WTC11 (cell line): ENCODE results near the gene TPD52L2. TPM values are rescaled to one million over a fixed set of nuclear protein-coding genes. Genes with fewer than 3 reads are reported as not detected.
"Not testable (repeated sequence)": the region's sequence is repeated elsewhere in the genome, so short reads cannot be mapped to it uniquely, and the experiment has no call there.

Experiments used
- ATAC-seq: fragments of 200-7000 bp; cut with Tn5 transposase; 2 replicates; pipeline ENCODE4 v1.10.0; 2021; ENCODE audit warnings: mild to moderate bottlenecking, moderate library complexity
- CTCF ChIA-PET: fragments of 300-600 bp; sonication (Branson Sonifier 250); formaldehyde crosslinking; loops from one replicate; lab custom pipeline; 2021; ENCODE audit warnings: antibody characterized with exemption; lab: Charles Lee
- POLR2A ChIA-PET: fragments of 350-600 bp; sonication (Branson Sonifier 250); formaldehyde crosslinking; loops from one replicate; lab custom pipeline; 2021; ENCODE audit warnings: antibody characterized with exemption; lab: Charles Lee
- DNase-seq: peaks from one replicate; pipeline ENCODE4 v3.0.0; 2021; ENCODE audit warnings: low spot score
- H3K27ac Mint-ChIP-seq: 2 replicates; pipeline ENCODE4 v1.8.0; 2021; ENCODE audit warnings: mixed read lengths
- H3K27me3 Mint-ChIP-seq: 2 replicates; pipeline ENCODE4 v1.8.0; 2021; ENCODE audit warnings: low read depth, mild to moderate bottlenecking, moderate library complexity, mixed read lengths
- H3K36me3 Mint-ChIP-seq: 2 replicates; pipeline ENCODE4 v1.8.0; 2021; ENCODE audit warnings: mixed read lengths
- H3K4me1 Mint-ChIP-seq: 2 replicates; pipeline ENCODE4 v1.8.0; 2022; ENCODE audit warnings: mixed read lengths
- H3K4me3 Mint-ChIP-seq: 2 replicates; pipeline ENCODE4 v1.8.0; 2021; ENCODE audit warnings: mild to moderate bottlenecking, moderate library complexity, mixed read lengths
- H3K9me3 Mint-ChIP-seq: 2 replicates; pipeline ENCODE4 v1.8.0; 2021; ENCODE audit warnings: mixed read lengths
- ARID4B ChIP-seq: sonication (generic); formaldehyde crosslinking; IDR thresholded peaks from 2 replicates; pipeline ENCODE4 v1.8.0; 2023; ENCODE audit warnings: missing genetic modification reagents, mild to moderate bottlenecking, borderline replicate concordance
- E2F5 ChIP-seq: sonication (generic); formaldehyde crosslinking; IDR thresholded peaks from 2 replicates; pipeline ENCODE4 v1.8.1; 2022; ENCODE audit warnings: mild to moderate bottlenecking, moderate library complexity, missing genetic modification reagents
- FOXK1 ChIP-seq: sonication (generic); formaldehyde crosslinking; IDR thresholded peaks from 2 replicates; pipeline ENCODE4 v1.8.0; 2022; ENCODE audit warnings: mild to moderate bottlenecking, moderate library complexity, missing genetic modification reagents
- KAT7 ChIP-seq: sonication (generic); formaldehyde crosslinking; IDR thresholded peaks from 2 replicates; pipeline ENCODE4 v1.8.1; 2023; ENCODE audit warnings: missing genetic modification reagents, mild to moderate bottlenecking, borderline replicate concordance
- ZBTB21 ChIP-seq: sonication (generic); formaldehyde crosslinking; IDR thresholded peaks from 2 replicates; pipeline ENCODE4 v1.8.1; 2023; ENCODE audit warnings: mild to moderate bottlenecking, missing genetic modification reagents, borderline replicate concordance
- ZNF219 ChIP-seq: sonication (generic); formaldehyde crosslinking; IDR thresholded peaks from 2 replicates; pipeline ENCODE4 v1.8.0; 2023; ENCODE audit warnings: missing genetic modification reagents, mild to moderate bottlenecking, borderline replicate concordance
- ZNF263 ChIP-seq: sonication (generic); formaldehyde crosslinking; IDR thresholded peaks from 2 replicates; pipeline ENCODE4 v1.8.1; 2022; ENCODE audit warnings: low read depth, mild to moderate bottlenecking, moderate library complexity, missing genetic modification reagents
- ZNF416 ChIP-seq: fragments of 250-450 bp; sonication (Bioruptor Pico); IDR thresholded peaks from 2 replicates; pipeline ENCODE4 v1.9.0; 2021; ENCODE audit warnings: mild to moderate bottlenecking, inconsistent platforms
- ZNF423 ChIP-seq: fragments of 250-450 bp; sonication (Bioruptor Pico); IDR thresholded peaks from 2 replicates; pipeline ENCODE4 v2.1.2; 2022; ENCODE audit warnings: mild to moderate bottlenecking, moderate library complexity
- ZNF671 ChIP-seq: fragments of 250-450 bp; sonication (Bioruptor Pico); IDR thresholded peaks from 2 replicates; pipeline ENCODE4 v1.8.0; 2021; ENCODE audit warnings: mild to moderate bottlenecking
- ZSCAN18 ChIP-seq: fragments of 250-450 bp; sonication (Bioruptor Pico); IDR thresholded peaks from 2 replicates; pipeline ENCODE4 v2.1.2; 2022; ENCODE audit warnings: mild to moderate bottlenecking, moderate library complexity
- total RNA-seq: library from RNA; stranded (reverse); gene quantifications from 3 replicates; pipeline ENCODE4 v1.2.3, GENCODE V29; 2021
- TF ChIP-seq, protein P1 (sequence below): fragments of 250-450 bp; sonication (Bioruptor Pico); IDR thresholded peaks from 2 replicates; pipeline ENCODE4 v1.9.0; 2021; ENCODE audit warnings: moderate library complexity, mild to moderate bottlenecking, inconsistent platforms, borderline replicate concordance

The TPD52L2 gene
- total RNA-seq, 1 experiment from 2014 or later, result 80.8 TPM

DNA sequence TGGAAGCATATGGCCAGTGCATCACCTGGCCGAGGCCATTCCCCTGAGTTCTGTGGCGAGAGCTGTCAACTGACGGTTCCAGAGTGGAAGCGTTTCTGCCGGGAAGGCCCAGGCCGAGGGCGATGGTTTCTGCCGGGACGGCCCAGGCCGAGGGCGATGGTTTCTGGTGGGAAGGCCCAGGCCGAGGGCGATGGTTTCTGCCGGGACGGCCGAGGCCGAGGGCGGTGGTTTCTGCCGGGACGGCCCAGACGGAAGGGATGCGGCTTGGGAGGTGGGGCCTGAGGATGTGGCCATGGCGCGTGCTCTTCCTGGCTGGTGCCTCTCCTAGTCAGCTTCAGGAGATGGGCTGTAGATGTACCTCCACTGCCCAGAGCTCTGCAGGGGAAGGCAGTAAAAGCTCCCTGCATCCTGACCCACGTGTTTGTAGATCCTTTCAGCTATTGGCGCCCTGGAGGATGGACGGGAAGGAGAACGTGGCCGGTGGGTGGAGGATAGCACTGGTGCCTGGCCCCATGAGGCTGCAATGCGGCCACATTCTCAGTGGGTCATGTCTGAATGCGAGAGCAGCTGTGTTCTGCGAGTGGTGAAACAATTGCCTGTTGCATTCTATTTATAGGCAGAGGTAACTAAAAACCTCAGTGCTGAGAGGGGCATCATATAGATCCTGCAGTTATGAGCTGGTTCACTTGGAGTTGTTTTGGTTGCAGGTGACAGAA is 12.8 kb downstream of the TPD52L2 start:
- Mint-ChIP-seq H3K4me1 (no peaks in the 10 kb centered on the region), H3K4me3 (no peak overlapping the region), H3K27me3 (no peaks in the 10 kb centered on the region), H3K9me3 (no peaks in the 10 kb centered on the region), H3K36me3 (peaks cover 44% of the 10 kb centered on the region), H3K27ac (no peak overlapping the region)
- no peak for DNase-seq
- TF ChIP-seq ZSCAN18 (no peak), ZNF416 (CRISPR knock-in tag) (no peak), KAT7 (CRISPR knock-in tag) (no peak), ZBTB21 (CRISPR knock-in tag) (no peak), ZNF423 (no peak), ZNF263 (CRISPR knock-in tag) (no peak)
- TF ChIP-seq, protein P1, sequence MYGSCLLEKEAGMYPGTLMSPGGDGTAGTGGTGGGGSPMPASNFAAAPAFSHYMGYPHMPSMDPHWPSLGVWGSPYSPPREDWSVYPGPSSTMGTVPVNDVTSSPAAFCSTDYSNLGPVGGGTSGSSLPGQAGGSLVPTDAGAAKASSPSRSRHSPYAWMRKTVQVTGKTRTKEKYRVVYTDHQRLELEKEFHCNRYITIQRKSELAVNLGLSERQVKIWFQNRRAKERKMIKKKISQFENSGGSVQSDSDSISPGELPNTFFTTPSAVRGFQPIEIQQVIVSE (CRISPR knock-in tag), result no peak
- no peak for ATAC-seq
- ChIA-PET POLR2A (no interaction called here), CTCF (interaction anchor here (0.7 kb wide), 1 partner anchor 102 kb away, joined by 3 read pairs; no protein-coding TSS in a partner anchor)

DNA sequence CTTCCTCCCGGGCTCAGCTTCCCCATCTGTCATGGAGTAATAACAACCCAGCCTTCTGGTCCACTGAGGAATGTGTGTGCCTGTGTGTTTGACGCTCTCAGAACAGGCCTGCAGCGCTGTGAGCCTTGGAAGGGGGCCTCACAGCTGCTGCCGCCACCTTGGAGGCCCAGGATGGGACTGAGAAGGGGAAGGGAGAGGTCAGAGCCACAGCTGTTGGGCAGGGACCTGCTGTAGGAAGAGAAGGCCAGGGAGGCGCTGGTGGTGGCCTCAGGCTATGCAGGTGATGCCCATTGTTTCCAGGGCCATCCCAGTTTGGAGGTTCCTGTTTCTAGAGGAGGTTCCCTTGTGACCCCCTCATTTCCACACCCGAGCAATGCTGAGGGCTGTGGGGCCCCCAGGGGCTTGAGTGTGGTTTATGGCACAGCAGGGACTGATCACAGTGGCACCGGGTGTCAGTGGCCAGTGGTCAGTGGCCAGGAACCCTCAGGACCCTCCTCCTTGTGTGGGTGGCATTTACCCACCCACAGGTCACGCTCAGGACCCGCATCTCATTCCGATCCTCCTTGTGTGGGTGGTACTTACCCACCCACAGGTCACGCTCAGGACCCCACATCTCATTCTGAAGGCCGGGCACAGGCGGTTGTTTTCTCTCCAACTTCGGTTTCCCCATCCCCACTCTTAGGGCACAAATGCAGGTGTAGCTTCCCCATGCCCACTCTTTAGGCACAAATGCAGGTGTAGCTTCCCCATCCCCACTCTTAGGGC is 14.0 kb downstream of the TPD52L2 start:
- POLR2A ChIA-PET, result no interaction called here
- H3K36me3 Mint-ChIP-seq, result peaks cover 43% of the 10 kb centered on the region
- DNase-seq, result no peak

GRCh38 chr20:63880901-63881300 is 15.8 kb downstream of the TPD52L2 start:
- H3K27ac Mint-ChIP-seq, H3K4me3 Mint-ChIP-seq, ATAC-seq, H3K9me3 Mint-ChIP-seq, H3K27me3 Mint-ChIP-seq, DNase-seq, POLR2A ChIA-PET, H3K4me1 Mint-ChIP-seq: not testable (repeated sequence)
- H3K36me3 Mint-ChIP-seq, result peaks cover 30% of the 10 kb centered on the region
- CTCF ChIA-PET, result interaction anchor here (0.6 to 1.7 kb wide), 6 partner anchors 10 to 261 kb away, joined by 3 to 7 read pairs (median 4); no protein-coding TSS in a partner anchor

More for the DNA sequence above, 14.0 kb downstream of the TPD52L2 start:
- no peak for ATAC-seq
- H3K4me3 Mint-ChIP-seq, result no peak overlapping the region
- H3K9me3 Mint-ChIP-seq, result no peaks in the 10 kb centered on the region
- TF ChIP-seq E2F5 (CRISPR knock-in tag) (no peak), ZNF671 (CRISPR knock-in tag) (no peak), ARID4B (CRISPR knock-in tag) (no peak), FOXK1 (CRISPR knock-in tag) (no peak), ZNF219 (no peak)
- CTCF ChIA-PET, result no interaction called here
- H3K4me1 Mint-ChIP-seq, result no peaks in the 10 kb centered on the region
- no peaks in the 10 kb centered on the region for H3K27me3 Mint-ChIP-seq
- no peak overlapping the region for H3K27ac Mint-ChIP-seq
